ENCODE results near the gene PRICKLE3.
"Not testable (repeated sequence)": the region's sequence is repeated elsewhere in the genome, so short reads cannot be mapped to it uniquely, and the experiment has no call there.

PRICKLE3 gene

DNA sequence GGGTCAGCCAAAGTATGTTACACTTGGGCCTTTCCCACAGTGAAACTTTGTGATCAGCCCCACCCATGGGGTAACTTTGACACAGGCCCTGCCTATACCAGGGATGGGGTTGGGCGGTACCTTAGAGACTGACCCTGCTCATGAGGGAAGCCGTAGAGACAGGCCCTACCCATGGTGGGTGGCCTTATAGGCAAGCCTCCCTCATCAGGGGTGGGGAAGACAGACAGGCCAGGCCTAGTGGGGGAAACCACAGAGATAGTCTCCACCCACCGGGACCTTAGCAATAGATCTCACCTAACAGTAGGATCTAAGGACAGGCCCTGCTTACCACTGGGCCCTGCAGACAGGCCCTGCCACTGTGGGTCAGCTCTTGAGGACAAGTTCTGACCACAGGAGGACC, 7.6 kb downstream of the PRICKLE3 start:
- DNase-seq, result no peak

DNA sequence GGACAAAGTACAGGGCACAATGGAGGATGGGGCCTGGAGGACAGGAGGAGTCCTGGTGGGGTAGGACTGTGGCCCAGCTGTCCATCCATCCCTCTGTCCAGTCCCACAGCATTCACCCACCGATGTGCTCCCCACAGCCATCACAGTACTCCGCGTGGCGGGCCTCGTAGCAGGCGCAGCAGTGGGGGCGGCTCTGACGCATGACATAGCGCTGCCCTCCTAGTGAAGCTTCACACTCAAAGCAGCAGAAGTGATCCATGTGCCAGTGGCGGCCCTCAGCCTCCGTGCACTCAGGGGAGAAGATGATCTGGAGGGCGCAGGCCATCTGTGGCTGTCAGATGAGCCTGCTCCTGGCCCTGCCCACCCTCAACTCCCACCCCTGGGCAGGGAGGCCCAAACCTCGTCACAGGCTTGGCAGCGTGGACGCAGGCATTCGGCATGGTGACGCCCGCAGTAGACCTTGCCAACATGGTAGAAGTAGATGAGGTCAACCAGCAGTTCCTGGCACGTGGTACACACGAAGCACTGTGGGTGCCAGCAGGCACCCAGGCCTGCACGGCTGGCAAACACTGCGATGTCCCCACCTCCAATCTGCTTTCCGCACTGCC, 8.2 kb downstream of the PRICKLE3 start:
- no peak for DNase-seq

DNA sequence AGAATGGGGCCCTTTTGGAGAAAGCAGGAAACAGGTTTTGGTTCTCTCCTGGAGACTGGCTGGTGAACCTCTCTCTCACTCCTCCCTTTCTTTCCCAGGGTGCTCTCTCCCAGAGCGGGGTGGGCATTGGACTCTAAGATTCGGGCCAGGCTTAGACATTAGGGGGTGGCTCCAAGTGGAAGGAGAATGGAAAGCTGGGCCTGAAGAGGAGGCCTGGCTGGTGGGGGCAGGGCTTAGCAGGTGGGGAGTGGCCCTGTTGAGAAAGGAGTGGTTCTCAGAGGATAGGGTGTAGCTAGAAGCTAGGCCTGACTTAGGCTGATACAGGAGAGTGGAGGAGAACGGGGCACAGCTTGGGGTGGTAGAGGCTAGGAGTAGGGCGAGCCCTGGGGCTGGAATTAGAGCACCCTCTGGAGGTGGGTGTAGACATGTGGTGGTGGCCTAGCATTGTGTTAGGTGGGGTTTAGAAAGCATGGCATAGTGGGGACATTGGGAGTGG, 8.8 kb downstream of the PRICKLE3 start:
- no peak for DNase-seq

DNA sequence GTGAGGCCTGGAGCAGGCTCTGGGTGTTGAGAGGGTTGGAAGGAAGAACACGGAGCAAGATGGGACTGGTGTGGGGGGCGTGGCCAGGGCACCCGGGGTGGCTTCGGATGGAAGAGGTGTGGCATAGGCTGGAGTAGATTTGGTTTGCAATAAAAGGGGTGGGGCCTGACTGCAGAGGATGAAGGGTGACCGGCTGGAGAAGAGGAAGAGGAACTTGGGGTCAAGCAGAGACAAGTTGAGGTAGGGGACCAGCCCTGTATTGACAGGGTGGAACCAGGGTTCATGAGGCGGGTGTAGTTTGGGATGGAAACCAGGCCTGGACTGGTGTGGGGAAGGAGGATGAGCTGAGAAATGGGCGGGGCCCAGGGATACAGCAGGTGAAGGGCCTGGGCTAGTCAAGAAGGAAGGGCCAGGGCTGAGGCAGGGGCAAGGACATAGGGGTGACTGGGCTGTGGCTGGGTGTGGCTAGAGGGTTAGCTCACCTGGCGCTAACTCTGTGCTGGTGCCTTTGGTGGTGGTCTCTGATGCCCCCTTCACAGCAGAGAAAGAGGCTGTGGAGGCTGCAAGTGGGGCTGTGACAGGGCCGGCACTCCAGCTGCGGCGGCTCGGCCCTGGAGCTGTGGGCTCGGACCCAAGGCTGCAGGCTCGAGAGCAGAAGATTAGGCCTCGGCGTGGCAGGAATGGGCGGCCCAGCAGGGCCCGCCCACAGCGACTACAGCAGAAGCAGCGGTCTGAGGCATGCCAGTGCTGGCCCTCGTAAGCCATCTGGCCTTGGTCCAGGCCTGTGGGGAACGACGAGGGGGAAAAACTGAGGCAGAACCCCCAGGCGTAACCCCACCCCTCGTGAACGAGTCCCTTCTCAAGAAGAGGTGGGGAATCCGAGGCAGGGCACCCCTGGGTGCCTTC, 9.5 kb downstream of the PRICKLE3 start:
- DNase-seq, result no peak

DNA sequence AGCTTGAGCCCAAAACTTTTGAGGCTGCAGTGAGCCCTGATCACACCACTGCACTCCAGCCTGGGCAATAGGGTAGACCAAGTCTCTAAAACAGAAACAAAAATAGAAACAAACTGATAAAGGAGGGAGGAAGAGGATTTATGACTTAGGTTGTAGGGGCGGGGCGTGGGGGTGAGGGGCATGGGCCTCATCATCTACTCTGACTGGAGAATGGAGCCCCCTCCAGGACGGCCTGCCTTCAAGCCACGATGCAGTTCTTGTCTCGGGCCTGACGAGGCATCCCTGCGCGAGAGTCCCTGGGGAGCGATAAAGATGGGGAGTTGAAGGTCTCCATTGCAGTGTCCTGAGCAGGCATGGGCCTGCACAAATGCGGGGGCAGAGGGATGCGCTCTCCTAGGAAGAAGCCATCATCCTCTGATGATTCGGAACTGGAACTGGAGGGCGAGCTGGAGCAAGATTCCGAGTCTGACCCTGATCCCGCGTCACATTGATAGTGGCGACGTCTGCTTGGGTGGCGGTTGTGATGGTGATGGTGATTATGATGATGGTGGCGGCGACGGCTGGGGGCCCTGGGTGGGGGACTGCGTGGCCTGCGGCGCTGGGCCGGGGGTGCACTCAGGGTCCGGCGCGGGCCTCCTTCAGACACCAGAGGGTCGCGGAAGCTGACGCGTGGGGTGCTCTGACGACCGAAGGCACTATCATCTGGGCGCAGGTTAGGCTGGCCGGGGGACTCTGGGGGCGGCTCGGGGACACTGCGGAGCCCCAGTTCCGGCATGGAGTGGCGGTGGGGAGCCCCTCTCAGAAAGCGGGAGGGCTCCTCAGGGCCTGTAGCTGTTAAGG, 10.5 kb downstream of the PRICKLE3 start:
- no peak for DNase-seq

DNA sequence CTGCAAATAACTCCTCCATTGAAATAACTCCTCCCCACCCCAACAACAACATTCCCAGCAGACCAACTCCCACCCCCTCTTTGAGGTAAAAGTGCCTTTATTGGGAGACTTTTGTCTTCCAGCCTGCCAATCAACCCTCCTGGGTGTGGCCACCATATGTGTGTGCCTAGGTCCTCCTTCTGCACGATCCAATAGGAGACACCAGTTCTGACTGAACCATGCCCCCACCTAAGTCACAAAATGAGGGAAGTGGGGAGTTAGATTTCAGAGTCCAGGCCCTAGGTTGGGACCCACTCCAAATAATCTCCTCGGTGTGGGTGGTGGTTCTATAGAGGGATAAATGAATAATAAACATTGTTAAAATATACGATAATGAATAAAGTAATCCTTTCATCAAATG, 11.4 kb downstream of the PRICKLE3 start:
- no peak for DNase-seq

DNA sequence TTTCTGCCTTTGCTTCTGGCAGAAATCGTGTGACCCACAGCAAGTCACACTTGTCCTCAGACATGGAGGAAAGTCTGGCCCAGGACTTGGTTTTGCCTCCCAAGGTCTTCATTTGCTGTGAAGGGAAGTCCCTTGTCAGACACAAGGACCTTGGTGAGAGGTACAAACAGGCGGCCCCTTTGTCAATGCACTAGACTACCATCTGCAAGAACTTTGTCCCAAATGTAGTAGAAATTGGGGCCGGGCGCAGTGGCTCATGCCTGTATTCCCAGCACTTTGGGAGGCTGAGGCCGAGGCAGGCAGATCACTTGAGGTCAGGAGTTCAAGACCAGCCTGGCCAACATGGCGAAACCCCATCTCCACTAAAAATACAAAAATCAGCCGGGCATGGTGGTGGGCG, 12.6 kb downstream of the PRICKLE3 start:
- not testable (repeated sequence) for DNase-seq

DNA sequence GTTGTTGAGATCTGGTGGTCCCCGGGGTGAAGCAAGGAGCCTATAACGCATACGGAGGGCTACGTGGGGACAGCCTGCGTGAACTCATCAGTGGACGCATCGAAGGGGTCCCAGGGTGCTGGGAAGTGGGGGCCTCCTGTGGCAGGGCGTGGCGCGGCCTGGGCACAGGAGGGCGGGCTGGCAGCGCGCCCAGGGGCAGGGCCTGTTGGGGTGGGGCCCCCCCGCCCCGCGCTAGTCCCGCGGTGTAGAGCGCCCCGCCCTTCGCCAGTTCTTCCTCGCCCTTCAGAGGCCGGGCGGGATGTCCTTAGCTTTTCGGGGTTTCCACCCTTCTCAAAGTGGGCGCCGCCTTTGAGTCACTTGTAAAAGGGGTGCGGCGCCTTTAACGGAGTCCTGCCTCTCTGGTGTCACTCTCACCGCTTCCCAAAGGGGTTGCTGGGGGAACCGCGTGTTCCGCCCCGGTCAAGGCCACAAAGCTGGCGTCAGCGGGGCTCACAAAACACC, 13.8 kb downstream of the PRICKLE3 start:
- peak; percentile 79 for DNase-seq

DNA sequence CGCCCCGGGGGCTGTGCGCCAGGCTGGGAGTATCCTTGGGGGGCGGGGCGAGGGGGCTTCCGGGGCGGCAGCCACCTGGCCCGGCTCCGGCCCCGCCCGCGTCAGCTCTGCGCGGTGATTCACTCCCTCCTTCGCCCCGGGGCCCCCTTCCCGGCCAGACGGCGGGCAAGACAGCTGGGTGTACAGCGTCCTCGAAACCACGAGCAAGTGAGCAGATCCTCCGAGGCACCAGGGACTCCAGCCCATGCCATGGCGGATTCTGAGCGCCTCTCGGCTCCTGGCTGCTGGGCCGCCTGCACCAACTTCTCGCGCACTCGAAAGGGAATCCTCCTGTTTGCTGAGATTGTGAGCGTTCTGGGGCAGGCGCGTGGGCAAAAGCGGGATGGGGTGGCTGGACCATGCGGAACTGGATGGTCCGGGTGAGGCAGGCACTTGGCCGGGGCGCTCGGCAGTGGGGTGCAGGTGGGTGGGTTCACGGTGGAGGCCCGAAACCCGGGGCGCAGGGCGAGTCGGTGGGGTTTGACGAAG, 14.4 kb downstream of the PRICKLE3 start, which contains the start of gene PLP2:
PLP2 (plus strand) TSS at position 147 of the 528 bp plus-strand sequence; CDS start at position 250, 103 bp downstream.
- DNase-seq, result peak; percentile 52

DNA sequence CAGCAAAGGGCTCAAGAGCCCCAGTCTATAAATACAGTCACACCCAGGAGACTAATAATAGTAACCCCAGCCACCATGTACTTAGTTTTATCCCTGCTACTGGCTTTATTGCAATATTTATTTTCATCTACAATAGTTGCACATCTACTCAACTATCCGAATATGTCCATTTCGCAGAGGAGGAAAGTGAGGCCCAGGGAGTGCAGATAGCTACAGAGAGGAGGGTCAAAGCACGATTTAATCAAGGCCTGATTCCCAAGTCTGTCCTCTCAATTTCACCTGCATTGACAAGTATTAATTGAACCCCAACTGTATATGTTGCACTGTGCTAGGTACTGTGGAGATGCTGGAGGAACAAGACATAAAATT, 18.4 kb downstream of the PRICKLE3 start:
- DNase-seq, result no peak

DNA sequence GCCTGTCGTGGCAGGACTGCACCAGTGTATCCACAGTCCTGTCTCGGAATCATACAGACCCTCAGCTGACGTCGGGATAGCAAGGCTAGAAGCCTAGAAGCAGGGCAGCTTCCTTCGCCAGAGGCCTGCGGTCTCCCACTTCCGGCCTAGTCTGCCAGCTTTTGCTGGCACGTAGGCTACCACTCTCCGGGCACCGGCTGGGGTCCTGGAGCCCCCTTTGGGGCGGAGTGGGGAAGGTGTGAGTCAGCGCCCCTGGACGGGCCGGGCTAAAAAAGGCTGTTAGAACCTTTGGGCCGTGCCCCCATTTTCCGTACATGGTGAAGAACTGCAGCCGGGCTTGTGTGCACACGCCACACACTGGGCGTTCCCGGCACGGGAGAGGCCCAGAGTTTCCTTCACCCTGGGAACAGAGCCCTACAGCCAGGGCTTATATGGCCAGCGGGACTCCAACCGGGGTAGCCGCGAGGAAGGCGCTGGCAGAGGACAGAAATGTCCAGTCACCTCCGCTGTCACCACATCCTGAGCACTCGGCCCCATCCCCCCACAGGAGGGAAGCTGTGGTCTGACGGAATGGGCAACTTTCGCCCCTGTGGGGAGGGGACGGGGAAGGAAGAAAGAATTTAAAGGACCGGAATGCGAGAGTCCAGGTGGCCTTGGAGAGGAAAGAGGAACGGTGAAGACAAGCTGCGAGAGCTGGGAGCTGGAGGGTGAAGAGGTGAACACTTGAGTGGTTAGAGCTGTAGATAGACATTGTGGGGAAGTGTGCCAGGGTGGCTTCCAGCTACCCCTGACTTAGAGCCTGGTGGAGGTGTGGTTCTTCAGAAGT, 19.0 kb downstream of the PRICKLE3 start:
- DNase-seq, result no peak

DNA sequence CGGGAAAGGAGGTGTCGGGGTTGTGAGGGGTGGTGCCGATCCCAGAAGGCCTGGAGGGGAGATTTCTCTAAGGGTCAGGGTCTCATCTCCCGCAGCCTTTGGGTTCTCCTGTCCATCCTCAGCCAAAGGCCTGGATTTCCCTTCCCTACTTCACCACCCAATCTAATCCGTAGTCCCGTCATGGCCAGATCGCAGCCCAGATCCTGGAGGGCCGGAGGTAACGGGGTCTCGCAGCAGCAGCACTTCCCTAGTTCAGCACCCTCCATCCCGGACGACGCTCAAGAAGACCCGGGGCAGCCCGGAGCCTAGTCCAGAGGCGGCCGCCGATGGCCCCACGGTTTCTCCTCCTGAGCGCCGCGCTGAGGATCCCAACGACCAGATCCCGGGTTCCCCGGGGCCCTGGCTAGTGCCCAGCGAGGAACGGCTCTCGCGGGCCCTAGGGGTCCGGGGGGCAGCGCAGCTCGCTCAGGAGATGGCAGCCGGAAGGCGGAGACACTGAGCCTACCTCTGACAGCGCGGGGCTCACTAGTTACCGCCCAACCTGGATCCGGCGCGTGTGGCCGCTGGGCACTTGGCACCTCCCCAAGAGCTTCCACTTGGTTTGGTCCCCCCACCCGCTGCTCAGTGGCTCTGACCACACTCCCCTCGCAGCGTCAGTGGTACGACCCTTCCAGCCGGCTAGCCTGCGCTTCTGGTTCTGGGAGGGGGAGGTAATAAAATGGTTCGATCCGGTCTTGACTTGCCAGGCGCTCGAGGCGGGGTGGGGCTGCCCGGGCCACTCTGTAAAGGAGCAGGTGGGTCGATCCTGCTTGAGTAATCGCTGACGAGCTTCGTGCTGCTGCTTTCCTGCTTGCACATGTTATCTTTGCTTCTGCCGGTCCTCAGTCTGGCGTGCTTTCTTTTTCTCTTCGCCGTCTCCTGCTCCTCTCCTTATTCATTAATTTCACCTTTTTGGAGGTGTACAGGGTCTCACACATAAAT, 20.0 kb downstream of the PRICKLE3 start:
- DNase-seq, result no peak

DNA sequence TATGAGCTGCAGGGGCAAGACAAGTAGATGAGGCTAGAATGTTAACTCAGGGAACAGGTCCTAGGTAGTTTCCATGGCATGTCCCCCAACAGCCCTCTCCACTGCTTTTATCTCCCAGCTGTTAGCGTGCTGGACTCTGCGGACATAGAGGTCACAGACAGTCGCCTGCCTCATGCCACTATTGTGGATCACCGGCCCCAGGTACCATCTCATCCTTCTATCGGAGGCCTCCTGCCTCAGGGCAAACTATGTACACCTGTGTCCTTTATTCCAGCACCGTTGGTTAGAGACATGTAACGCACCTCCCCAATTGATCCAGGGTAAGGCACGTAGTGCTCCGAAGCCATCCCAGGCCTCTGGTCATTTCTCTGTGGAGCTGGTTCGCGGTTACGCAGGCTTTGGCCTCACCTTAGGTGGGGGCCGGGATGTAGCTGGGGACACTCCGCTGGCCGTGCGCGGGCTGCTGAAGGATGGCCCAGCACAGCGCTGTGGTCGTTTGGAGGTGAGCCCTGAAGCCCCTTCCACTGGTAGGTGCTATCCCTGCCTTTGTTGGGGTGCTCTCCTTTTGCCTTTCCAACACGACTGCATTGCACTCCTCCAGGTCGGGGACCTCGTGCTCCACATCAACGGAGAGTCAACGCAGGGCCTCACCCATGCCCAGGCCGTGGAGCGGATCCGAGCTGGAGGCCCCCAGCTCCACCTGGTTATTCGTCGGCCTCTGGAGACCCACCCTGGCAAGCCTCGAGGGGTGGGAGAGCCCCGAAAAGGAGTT, 21.4 kb downstream of the PRICKLE3 start:
- no peak for DNase-seq

DNA sequence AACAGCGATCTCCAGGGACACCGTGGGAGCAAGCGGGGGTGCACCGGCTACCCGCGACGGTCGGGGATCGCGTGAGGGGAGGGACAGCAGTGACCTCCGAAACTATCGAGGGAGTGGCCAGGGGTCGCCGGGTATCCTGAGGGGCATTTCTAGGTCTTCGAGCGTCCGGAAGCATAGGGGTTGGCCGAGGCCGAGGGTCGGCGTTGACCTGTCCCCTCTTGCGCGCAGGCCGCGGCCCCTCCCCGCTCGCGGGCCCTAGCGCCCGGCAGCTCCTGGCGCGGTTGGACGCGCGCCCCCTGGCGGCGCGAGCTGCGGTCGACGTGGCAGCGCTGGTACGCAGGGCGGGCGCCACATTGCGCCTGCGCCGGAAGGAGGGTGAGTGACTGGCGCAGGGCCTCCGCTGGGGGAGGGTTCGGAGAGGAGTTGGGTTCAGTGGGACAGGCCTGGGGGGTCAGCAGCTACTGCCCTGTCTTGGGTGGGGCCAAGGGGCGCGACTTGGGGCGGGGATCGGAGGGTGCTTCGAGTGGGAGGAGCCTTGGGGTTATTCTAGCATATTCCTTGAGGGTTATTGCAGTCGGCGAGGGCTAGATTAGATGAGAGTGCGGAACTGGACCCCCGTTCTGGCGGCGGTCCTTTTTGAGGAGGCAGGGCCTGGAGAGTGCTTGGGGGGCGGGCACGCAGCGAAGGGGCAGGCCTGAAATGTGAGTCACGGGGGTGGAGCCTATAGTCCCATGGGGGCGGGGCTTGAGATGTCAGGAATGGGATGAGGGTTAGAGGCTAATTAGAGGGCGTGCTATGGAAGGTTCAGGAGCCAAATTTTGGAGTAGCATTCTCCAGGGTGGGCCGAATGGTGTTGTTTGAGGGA, 22.4 kb downstream of the PRICKLE3 start:
- peak; percentile 83 for DNase-seq

DNA sequence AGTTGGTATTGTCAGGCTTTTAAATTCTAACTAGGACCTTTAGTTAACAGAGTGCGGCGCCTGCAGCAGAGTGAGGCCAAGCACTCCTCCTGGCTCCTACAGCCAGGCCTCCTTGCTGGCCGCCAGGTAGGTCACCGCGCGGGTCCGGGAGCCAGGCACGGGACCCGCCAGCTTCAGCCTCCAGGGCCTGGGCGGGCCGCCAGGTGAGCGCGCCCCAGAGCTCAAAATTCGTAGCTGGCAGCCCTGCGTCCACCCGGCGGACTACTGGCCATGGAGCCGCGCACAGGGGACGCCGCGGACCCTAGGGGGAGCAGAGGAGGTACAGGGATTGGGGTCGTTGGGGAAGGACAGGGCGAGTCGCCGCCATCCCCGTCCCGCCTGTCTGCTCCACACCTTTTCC, 23.6 kb downstream of the PRICKLE3 start, which contains the start of gene MAGIX:
MAGIX (plus strand) TSS at position 139 of the 400 bp plus-strand sequence; CDS start at position 271, 132 bp downstream.
- DNase-seq, result no peak

DNA sequence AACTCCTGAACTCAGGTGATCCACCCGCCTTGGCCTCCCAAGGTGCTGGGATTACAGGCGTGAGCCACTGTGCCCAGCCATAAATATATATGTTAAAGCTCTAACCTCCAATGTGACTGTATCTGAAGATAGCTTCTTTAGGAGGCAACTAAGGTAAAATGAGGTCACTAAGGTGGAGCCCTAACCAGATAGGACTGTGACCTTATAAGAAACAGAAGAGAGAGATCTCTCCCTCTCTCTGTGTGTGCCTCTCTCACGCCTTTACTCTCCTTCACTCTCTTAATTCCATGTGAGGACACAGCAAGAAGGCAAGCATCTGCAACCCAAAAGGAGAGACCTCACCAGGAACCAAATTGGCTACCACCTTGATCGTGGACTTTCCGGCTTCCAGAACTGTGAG, 24.5 kb downstream of the PRICKLE3 start:
- DNase-seq, result no peak

DNA sequence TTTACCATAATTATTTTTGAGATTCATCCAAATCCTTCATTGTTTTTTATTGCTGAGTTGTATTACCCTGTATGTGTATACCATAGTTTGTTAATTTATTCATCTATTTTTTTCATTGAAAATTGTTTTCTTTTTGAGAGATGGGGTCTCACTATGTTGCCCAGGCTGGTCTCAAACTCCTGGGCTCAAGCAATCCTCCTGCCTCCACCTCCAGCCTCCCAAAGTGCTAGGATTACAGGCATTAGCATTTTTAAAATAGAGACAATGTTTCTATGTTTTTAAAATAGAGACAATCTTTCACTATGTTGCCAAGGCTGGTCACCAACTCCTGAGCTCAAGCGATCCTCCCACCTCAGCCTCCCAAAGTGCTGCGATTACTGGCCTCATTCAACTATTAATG, 25.3 kb downstream of the PRICKLE3 start:
- no peak for DNase-seq

DNA sequence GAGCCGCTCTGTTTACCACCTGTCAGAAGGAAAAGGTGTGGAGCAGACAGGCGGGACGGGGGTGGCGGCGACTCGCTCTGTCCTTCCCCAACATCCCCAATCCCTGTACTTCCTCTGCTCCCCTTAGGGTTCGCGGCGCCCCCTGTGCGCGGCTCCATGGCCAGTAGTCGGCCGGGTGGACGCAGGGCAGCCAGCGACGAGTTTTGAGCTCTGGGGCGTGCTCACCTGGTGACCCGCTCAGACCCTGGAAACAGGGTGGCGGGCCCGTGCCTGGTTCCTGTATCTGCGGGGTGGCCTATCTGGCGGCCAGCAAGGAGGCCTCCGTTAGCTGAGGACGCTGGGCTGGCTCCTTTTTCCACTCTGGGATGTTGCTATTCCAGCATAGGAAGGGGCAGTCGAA, 29.0 kb downstream of the PRICKLE3 start:
- DNase-seq, result no peak
